Measurements from ENCODE around the gene PKHD1. TPM values are rescaled to one million over a fixed set of nuclear protein-coding genes. Genes with fewer than 3 reads are reported as not detected.
A peak's percentile ranks its signal among the peaks of the same experiment; 100 is the strongest.

PKHD1 gene
- total RNA-seq, 2 donors from 2014 or later, result 33.3 to 53.4 TPM

GRCh38 chr6:51614725-51615124, 472.7 kb downstream of the PKHD1 start:
- intact Hi-C loops (cut with DNase I), result no loop called here
- DNase-seq, result no peak

GRCh38 chr6:51613558-51613957, 473.9 kb downstream of the PKHD1 start:
- H3K9me3 ChIP-seq, result no peaks in the 10 kb centered on the region
- no peak for ATAC-seq
- TF ChIP-seq CTCF (IDR thresholded peaks at IDR 0.05) (no peak), POLR2A (IDR thresholded peaks at IDR 0.05) (no peak)
- 25 to 43% methylated on average over 3 of the region's 3 CpGs for WGBS, 2 donors
- intact Hi-C loops (cut with DNase I), result no loop called here
- peaks cover 2% of the 10 kb centered on the region for H3K4me1 ChIP-seq
- no peaks in the 10 kb centered on the region for H3K36me3 ChIP-seq (replicated peaks in 1 of 2; ENCODE audit: insufficient read depth in 1 of 2, low read depth in 2 of 2)
- H3K4me3 ChIP-seq, result no peak overlapping the region
- DNase-seq, result no peak
- H3K27me3 ChIP-seq, result no peaks in the 10 kb centered on the region
- H3K27ac ChIP-seq, result peak overlapping the region in 1 of 4 donors; percentile 15

More at GRCh38 chr6:51614725-51615124, 472.7 kb downstream of the PKHD1 start:
- TF ChIP-seq POLR2A (IDR thresholded peaks at IDR 0.05), result no peak
- no peak for TF ChIP-seq CTCF (IDR thresholded peaks at IDR 0.05)
- Histone ChIP-seq H3K4me1 (peaks cover 13% of the 10 kb centered on the region), H3K9me3 (no peaks in the 10 kb centered on the region), H3K27ac (no peak overlapping the region), H3K36me3 (replicated peaks in 1 of 2; ENCODE audit: insufficient read depth in 1 of 2, low read depth in 2 of 2) (no peaks in the 10 kb centered on the region), H3K4me3 (no peak overlapping the region), H3K27me3 (no peaks in the 10 kb centered on the region)
- no peak for ATAC-seq

GRCh38 chr6:51608932-51609331, 478.5 kb downstream of the PKHD1 start:
- no peak overlapping the region for H3K27ac ChIP-seq
- no peaks in the 10 kb centered on the region for H3K4me1 ChIP-seq
- H3K4me3 ChIP-seq, result no peak overlapping the region
- intact Hi-C loops (cut with DNase I), result no loop called here
- no peak for DNase-seq
- H3K36me3 ChIP-seq (replicated peaks in 1 of 2; ENCODE audit: insufficient read depth in 1 of 2, low read depth in 2 of 2), result no peaks in the 10 kb centered on the region
- no peak for ATAC-seq
- no peaks in the 10 kb centered on the region for H3K9me3 ChIP-seq
- H3K27me3 ChIP-seq, result no peaks in the 10 kb centered on the region
- WGBS, 2 donors, result 71 to 76% methylated on average over 4 of the region's 4 CpGs
- TF ChIP-seq CTCF (IDR thresholded peaks at IDR 0.05) (no peak), POLR2A (IDR thresholded peaks at IDR 0.05) (no peak)

- Histone ChIP-seq H3K4me1 (no peaks in the 10 kb centered on the region), H3K36me3 (replicated peaks in 1 of 2; ENCODE audit: insufficient read depth in 1 of 2, low read depth in 2 of 2) (no peaks in the 10 kb centered on the region), H3K4me3 (no peak overlapping the region), H3K27me3 (no peaks in the 10 kb centered on the region), H3K9me3 (no peaks in the 10 kb centered on the region), H3K27ac (no peak overlapping the region)
- intact Hi-C loops (cut with DNase I), result no loop called here
- WGBS, 2 donors, result 58 to 76% methylated on average over 3 of the region's 3 CpGs
- ATAC-seq, result no peak
- DNase-seq, result no peak
- TF ChIP-seq CTCF (IDR thresholded peaks at IDR 0.05), result no peak
- TF ChIP-seq POLR2A (IDR thresholded peaks at IDR 0.05), result no peak
Measured at GRCh38 chr6:51608383-51608782, 479.0 kb downstream of the PKHD1 start.

GRCh38 chr6:51600514-51600913, 486.9 kb downstream of the PKHD1 start:
- 69 to 97% methylated on average over 2 of the region's 2 CpGs for WGBS, 2 donors
- no peak for ATAC-seq
- Histone ChIP-seq H3K36me3 (replicated peaks in 1 of 2; ENCODE audit: insufficient read depth in 1 of 2, low read depth in 2 of 2) (no peaks in the 10 kb centered on the region), H3K4me1 (no peaks in the 10 kb centered on the region), H3K27ac (no peak overlapping the region), H3K27me3 (no peaks in the 10 kb centered on the region), H3K4me3 (no peak overlapping the region), H3K9me3 (no peaks in the 10 kb centered on the region)
- DNase-seq, result no peak
- TF ChIP-seq CTCF (IDR thresholded peaks at IDR 0.05) (no peak), POLR2A (IDR thresholded peaks at IDR 0.05) (no peak)
- intact Hi-C loops (cut with DNase I), result no loop called here

All from body of pancreas (tissue), 4 donors.